NCI-H2029 (cell line): Measurements from ENCODE around the gene VIT.

Experiments
- DNase-seq: peaks from one replicate; lab custom pipeline; 2025; lab: John Stamatoyannopoulos, UW

Gene VIT

GRCh38 chr2:36696533-36696932 lies at the start of gene VIT:
Gene VIT, plus strand, starts transcription at chr2:36696707. Its CDS starts 19,664 bp downstream, at chr2:36716371.
- DNase-seq = no peak

- DNase-seq = peak; percentile 43
Observed at GRCh38 chr2:36650031-36650829, 46.3 kb upstream of the VIT start.

- DNase-seq = no peak
Observed at GRCh38 chr2:36653155-36653554, 43.4 kb upstream of the VIT start.

- DNase-seq = no peak
Observed at GRCh38 chr2:36653967-36654694, 42.4 kb upstream of the VIT start.

GRCh38 chr2:36655453-36655852 lies 41.1 kb upstream of the VIT start:
- no peak for DNase-seq

GRCh38 chr2:36657703-36658102 lies 38.8 kb upstream of the VIT start:
- DNase-seq = no peak

GRCh38 chr2:36658277-36658748 lies 38.2 kb upstream of the VIT start:
- DNase-seq = no peak

- no peak for DNase-seq
Observed at GRCh38 chr2:36659218-36659617, 37.3 kb upstream of the VIT start.

GRCh38 chr2:36659872-36660312 lies 36.6 kb upstream of the VIT start:
- DNase-seq = no peak

- no peak for DNase-seq
Observed at GRCh38 chr2:36662638-36663037, 33.9 kb upstream of the VIT start.

- no peak for DNase-seq
Observed at GRCh38 chr2:36663295-36663694, 33.2 kb upstream of the VIT start.

- peak; percentile 17 for DNase-seq
Observed at GRCh38 chr2:36663851-36664695, 32.4 kb upstream of the VIT start.

- no peak for DNase-seq
Observed at GRCh38 chr2:36664696-36665076, 31.8 kb upstream of the VIT start.

GRCh38 chr2:36667931-36668330 lies 28.6 kb upstream of the VIT start:
- no peak for DNase-seq

GRCh38 chr2:36670881-36671595 lies 25.5 kb upstream of the VIT start:
- DNase-seq = no peak

GRCh38 chr2:36671731-36672130 lies 24.8 kb upstream of the VIT start:
- DNase-seq = no peak

- DNase-seq = no peak
Observed at GRCh38 chr2:36672199-36672598, 24.3 kb upstream of the VIT start.

GRCh38 chr2:36675579-36676282 lies 20.8 kb upstream of the VIT start:
- no peak for DNase-seq

- no peak for DNase-seq
Observed at GRCh38 chr2:36676364-36676763, 20.1 kb upstream of the VIT start.

- DNase-seq = no peak
Observed at GRCh38 chr2:36677386-36677785, 19.1 kb upstream of the VIT start.

GRCh38 chr2:36677996-36678605 lies 18.4 kb upstream of the VIT start:
- DNase-seq = no peak
